Caco-2 (cell line): ENCODE results near the gene SMYD5. TPM values are rescaled to one million over a fixed set of nuclear protein-coding genes. Genes with fewer than 3 reads are reported as not detected.

ENCODE experiments used
- BruUV-seq: library from RNA; stranded (reverse); fragments of 400-500 nt; replicated peaks from 2 replicates; lab custom pipeline; 2021; lab: Mats Ljungman, UMichigan
- CTCF ChIA-PET: fragments of 300-600 bp; sonication (Branson Sonifier 250); formaldehyde crosslinking; loops from one replicate; lab custom pipeline; 2022; ENCODE audit warnings: antibody characterized with exemption; lab: Charles Lee
- POLR2A ChIA-PET: fragments of 300-600 bp; sonication (Branson Sonifier 250); formaldehyde crosslinking; loops from one replicate; lab custom pipeline; 2022; ENCODE audit warnings: antibody characterized with exemption; lab: Charles Lee
- DNase-seq, 2 experiments: peaks; one replicate each; pipeline versions ENCODE4 v3.0.0 to v3.0.0-alpha.2; 2020 to 2022
- H3K27me3 ChIP-seq: replicated peaks from 2 replicates; pipeline ENCODE4 v1.6.0; 2011; ENCODE audit warnings: low read length; ENCODE audit not compliant: control insufficient read depth, insufficient read depth
- H3K36me3 ChIP-seq: 2 replicates; pipeline ENCODE4 v1.5.1; 2011; ENCODE audit warnings: low read length; ENCODE audit not compliant: control insufficient read depth, insufficient read depth
- H3K4me1 ChIP-seq: fragments of 250-450 bp; sonication (Bioruptor Pico); 2 replicates; pipeline ENCODE4 v1.5.1; 2020; ENCODE audit warnings: mild to moderate bottlenecking
- H3K4me3 ChIP-seq: 2 replicates; pipeline ENCODE4 v1.5.1; 2011; ENCODE audit warnings: low read depth, mild to moderate bottlenecking, control low read depth, low read length
- H3K9me3 ChIP-seq: fragments of 250-450 bp; sonication (Bioruptor Pico); 2 replicates; pipeline ENCODE4 v1.5.1; 2020; ENCODE audit warnings: mild to moderate bottlenecking, moderate library complexity
- H3K27ac Mint-ChIP-seq: one replicate; pipeline ENCODE4 v1.8.0; 2022; ENCODE audit warnings: mixed read lengths; ENCODE audit not compliant: unreplicated experiment
- H3K27me3 Mint-ChIP-seq: one replicate; pipeline ENCODE4 v1.8.0; 2022; ENCODE audit warnings: mixed read lengths; ENCODE audit not compliant: insufficient read depth, unreplicated experiment
- H3K36me3 Mint-ChIP-seq: one replicate; pipeline ENCODE4 v1.8.0; 2022; ENCODE audit warnings: mild to moderate bottlenecking, mixed read lengths; ENCODE audit not compliant: insufficient read depth, unreplicated experiment
- H3K4me1 Mint-ChIP-seq: one replicate; pipeline ENCODE4 v1.8.0; 2022; ENCODE audit warnings: low read depth, mixed read lengths; ENCODE audit not compliant: unreplicated experiment
- H3K4me3 Mint-ChIP-seq: one replicate; pipeline ENCODE4 v1.8.0; 2022; ENCODE audit warnings: mild to moderate bottlenecking, moderate library complexity, mixed read lengths; ENCODE audit not compliant: unreplicated experiment
- H3K9me3 Mint-ChIP-seq: one replicate; pipeline ENCODE4 v1.8.0; 2022; ENCODE audit warnings: mixed read lengths; ENCODE audit not compliant: unreplicated experiment
- CTCF ChIP-seq, 2 experiments: fragments of 200-600 bp in 1 of 2; IDR thresholded peaks; 1 replicate in 1 of 2; 2 replicates in 1 of 2; pipeline versions ENCODE4 v1.5.1 to v1.8.0; 2011 to 2022; ENCODE audit warnings: antibody characterized with exemption in 1 of 2, control low read depth in 1 of 2, inconsistent platforms in 1 of 2, low read depth in 1 of 2, low read length in 1 of 2, mild to moderate bottlenecking in 1 of 2, moderate library complexity in 1 of 2; ENCODE audit not compliant: insufficient read depth in 1 of 2, severe bottlenecking in 1 of 2, unreplicated experiment in 1 of 2
- intact Hi-C: fragments of 100-400 bp; cut with micrococcal nuclease; formaldehyde crosslinking; loops from one replicate; pipeline ENCODE4 v1.10.0; 2022; ENCODE audit not compliant: unreplicated experiment
- total RNA-seq: library from RNA; stranded (reverse); gene quantifications from 2 replicates; pipeline ENCODE4 v1.2.3, GENCODE V29; 2022

Gene SMYD5
- total RNA-seq, 1 experiment from 2014 or later: 65.8 TPM

GRCh38 chr2:73254343-73255006 lies 40.4 kb downstream of the SMYD5 start:
- no TSS peak for BruUV-seq
- Histone ChIP-seq H3K27me3 (no peaks in the 10 kb centered on the region), H3K36me3 (peaks cover 8% of the 10 kb centered on the region), H3K4me1 (no peaks in the 10 kb centered on the region), H3K9me3 (no peaks in the 10 kb centered on the region), H3K4me3 (no peak overlapping the region)
- TF ChIP-seq CTCF (IDR thresholded peaks at IDR 0.05; ENCODE audit: insufficient read depth in 1 of 2, low read depth in 1 of 2, low read length in 1 of 2, severe bottlenecking in 1 of 2, unreplicated experiment in 1 of 2): no peak
- ChIA-PET CTCF (no interaction called here), POLR2A (interaction anchor here (0.7 kb wide), 1 partner anchor 1206 kb away, joined by 4 read pairs; no protein-coding TSS in a partner anchor)
- no peaks in the 10 kb centered on the region for H3K27me3 Mint-ChIP-seq
- DNase-seq: no peak
- H3K27ac Mint-ChIP-seq: no peak overlapping the region
- intact Hi-C loops: no loop called here
- H3K36me3 Mint-ChIP-seq: peaks cover 78% of the 10 kb centered on the region
- no peak overlapping the region for H3K4me3 Mint-ChIP-seq
- no peaks in the 10 kb centered on the region for H3K4me1 Mint-ChIP-seq
- H3K9me3 Mint-ChIP-seq: no peaks in the 10 kb centered on the region

DNA sequence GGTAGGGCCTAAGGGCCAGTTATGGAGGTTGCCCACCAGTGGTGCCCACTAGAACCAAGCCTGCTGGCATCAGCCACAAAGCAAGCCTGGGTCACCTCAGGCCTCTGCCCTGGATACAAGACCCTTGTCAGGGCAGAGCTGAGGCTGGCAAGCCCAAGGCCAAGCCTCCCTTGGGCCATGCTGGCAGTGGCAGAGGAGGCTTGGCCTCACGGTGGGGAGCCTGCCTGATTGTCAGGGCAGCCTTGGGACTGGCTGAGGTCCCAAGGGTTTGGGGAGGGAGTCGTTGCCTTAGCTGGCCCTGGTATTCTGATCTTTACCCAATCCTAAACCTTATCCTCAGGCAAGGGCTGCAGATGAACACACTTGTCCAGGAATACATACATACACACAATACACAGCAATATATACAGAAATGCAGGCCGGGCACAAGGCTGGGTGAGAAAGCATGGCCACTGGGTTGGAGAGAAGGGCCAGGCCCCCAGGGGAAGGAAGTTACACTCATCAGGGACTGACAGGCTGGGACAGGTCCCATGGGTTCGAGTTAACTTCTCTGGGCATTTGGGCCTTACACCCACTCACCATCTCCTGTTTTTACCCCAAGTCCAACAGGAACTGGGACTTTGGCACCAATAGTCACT lies 41.1 kb downstream of the SMYD5 start:
- BruUV-seq: no TSS peak

More for the DNA sequence above, 41.1 kb downstream of the SMYD5 start:
- POLR2A ChIA-PET: no interaction called here
- H3K9me3 Mint-ChIP-seq: no peaks in the 10 kb centered on the region
- CTCF ChIA-PET: no interaction called here
- no peaks in the 10 kb centered on the region for H3K9me3 ChIP-seq
- H3K36me3 ChIP-seq: peaks cover 5% of the 10 kb centered on the region
- peaks cover 72% of the 10 kb centered on the region for H3K36me3 Mint-ChIP-seq
- no peaks in the 10 kb centered on the region for H3K4me1 ChIP-seq
- no peak overlapping the region for H3K27ac Mint-ChIP-seq
- H3K27me3 Mint-ChIP-seq: no peaks in the 10 kb centered on the region
- no peak overlapping the region for H3K4me3 ChIP-seq
- intact Hi-C loops: no loop called here
- H3K4me3 Mint-ChIP-seq: no peak overlapping the region
- no peak for DNase-seq
- H3K4me1 Mint-ChIP-seq: no peaks in the 10 kb centered on the region
- H3K27me3 ChIP-seq: no peaks in the 10 kb centered on the region
- TF ChIP-seq CTCF (IDR thresholded peaks at IDR 0.05; ENCODE audit: insufficient read depth in 1 of 2, low read depth in 1 of 2, low read length in 1 of 2, severe bottlenecking in 1 of 2, unreplicated experiment in 1 of 2): no peak
